Measurements from ENCODE around the gene CCDC6. TPM values are rescaled to one million over a fixed set of nuclear protein-coding genes. Genes with fewer than 3 reads are reported as not detected.

CCDC6 gene
- total and polyA plus RNA-seq, 9 of the 15 experiments (the other 6 are each of a cell fraction or from before 2014, with no cell fraction given), result 10.4 to 41.0 (median 20.9) TPM

GRCh38 chr10:59907918-59908807 is 1.8 kb upstream of the CCDC6 start (continued):
- TF ChIP-seq ZNF318 (IDR thresholded peaks at IDR 0.05; ENCODE audit: borderline replicate concordance in 1 of 2, low read depth in 1 of 2) (peak in 1 of 2 experiments; percentile 17; a peak in 1 of 4 replicates), ZNF311 (CRISPR knock-in tag; IDR thresholded peaks at IDR 0.05) (no peak), CBX8 (IDR thresholded peaks at IDR 0.05; ENCODE audit: borderline replicate concordance, extremely low read depth, low read depth, low read length, poor library complexity, severe bottlenecking) (no peak), XRCC5 (IDR thresholded peaks at IDR 0.05; ENCODE audit: low read depth, low read length) (no peak), ZNF592 (IDR thresholded peaks at IDR 0.05) (peak; percentile 41; the same call in 1 of the 2 replicates), CC2D1A (IDR thresholded peaks at IDR 0.05) (no peak), U2AF2 (optimal IDR thresholded peaks at IDR 0.05; ENCODE audit: low read depth, low read length) (no peak), ZNF79 (CRISPR knock-in tag; IDR thresholded peaks at IDR 0.05; ENCODE audit: low read depth) (no peak), HDGF (IDR thresholded peaks at IDR 0.05) (no peak), MXI1 (IDR thresholded peaks at IDR 0.05; ENCODE audit: low read depth, low read length) (no peak), ZNF655 (CRISPR knock-in tag; IDR thresholded peaks at IDR 0.05) (no peak), ZFP36 (IDR thresholded peaks at IDR 0.05; ENCODE audit: low read depth, low read length, partially characterized antibody) (no peak), BDP1 (IDR thresholded peaks at IDR 0.05; ENCODE audit: insufficient read depth, insufficient read length) (no peak)
